Keratinocyte (primary cell): Measurements from ENCODE around the gene FRS3. TPM values are rescaled to one million over a fixed set of nuclear protein-coding genes. Genes with fewer than 3 reads are reported as not detected.

Source experiments
- DNase-seq: peaks from one replicate; pipeline ENCODE4 v3.0.0-alpha.2; 2011; ENCODE audit warnings: low read depth, missing footprints, low spot score
- FAIRE-seq: peaks from 2 replicates; lab custom pipeline; 2011; peaks lifted over from hg19 to GRCh38; lab: Jason Lieb, UNC
- H2AFZ ChIP-seq: 2 replicates; pipeline ENCODE4 v1.6.0; 2012; ENCODE audit warnings: low read length, control low read depth, inconsistent platforms; ENCODE audit not compliant: control insufficient read depth
- H3K27ac ChIP-seq: 2 replicates; pipeline ENCODE4 v1.5.1; 2011; ENCODE audit warnings: low read length; ENCODE audit not compliant: control insufficient read depth, insufficient read depth
- H3K27me3 ChIP-seq: 3 replicates; pipeline ENCODE4 v1.6.0; 2011; ENCODE audit warnings: low read length; ENCODE audit not compliant: control insufficient read depth, insufficient read depth; ENCODE audit errors: extremely low read depth
- H3K36me3 ChIP-seq, 2 experiments: 2 replicates in 1 of 2; 3 replicates in 1 of 2; pipeline ENCODE4 v1.5.1; 2011; ENCODE audit warnings: low read length in 2 of 2, mild to moderate bottlenecking in 1 of 2; ENCODE audit not compliant: control insufficient read depth in 2 of 2, insufficient read depth in 2 of 2; ENCODE audit errors: extremely low read depth in 1 of 2
- H3K4me1 ChIP-seq: 3 replicates; pipeline ENCODE4 v1.5.1; 2011; ENCODE audit warnings: low read length; ENCODE audit not compliant: control insufficient read depth, insufficient read depth; ENCODE audit errors: extremely low read depth
- H3K4me2 ChIP-seq: 3 replicates; pipeline ENCODE4 v1.6.0; 2011; ENCODE audit warnings: low read depth, low read length; ENCODE audit not compliant: control insufficient read depth, insufficient read depth; ENCODE audit errors: extremely low read depth
- H3K4me3 ChIP-seq, 3 experiments: fragments of 200-600 bp in 1 of 3; sonication (generic) in 1 of 3; 2 replicates in 2 of 3; 3 replicates in 1 of 3; pipeline ENCODE4 v1.5.1; 2011 to 2016; ENCODE audit warnings: low read length in 3 of 3, mild to moderate bottlenecking in 3 of 3, control low read depth in 2 of 3, inconsistent platforms in 1 of 3, low read depth in 1 of 3, mixed read lengths in 1 of 3, mixed run types in 1 of 3, moderate library complexity in 1 of 3; ENCODE audit not compliant: control insufficient read depth in 2 of 3, insufficient read depth in 2 of 3; ENCODE audit errors: extremely low read depth in 1 of 3
- H3K79me2 ChIP-seq: 2 replicates; pipeline ENCODE4 v1.6.0; 2012; ENCODE audit warnings: low read length; ENCODE audit not compliant: control insufficient read depth, insufficient read depth
- H3K9ac ChIP-seq: 3 replicates; pipeline ENCODE4 v1.6.0; 2011; ENCODE audit warnings: low read length; ENCODE audit not compliant: control insufficient read depth, insufficient read depth; ENCODE audit errors: extremely low read depth
- H3K9me1 ChIP-seq: 3 replicates; pipeline ENCODE4 v1.6.0; 2011; ENCODE audit warnings: low read length; ENCODE audit not compliant: control insufficient read depth, insufficient read depth; ENCODE audit errors: extremely low read depth
- H3K9me3 ChIP-seq: 2 replicates; pipeline ENCODE4 v1.5.1; 2012; ENCODE audit warnings: low read depth, low read length; ENCODE audit not compliant: control insufficient read depth
- H4K20me1 ChIP-seq: 3 replicates; pipeline ENCODE4 v1.6.0; 2011; ENCODE audit warnings: low read length; ENCODE audit not compliant: control insufficient read depth, insufficient read depth; ENCODE audit errors: extremely low read depth
- EZH2 ChIP-seq: IDR thresholded peaks from one replicate; pipeline ENCODE4 v1.6.1; 2012; ENCODE audit warnings: inconsistent platforms, mild to moderate bottlenecking, low read length, moderate library complexity
- dilution Hi-C: fragments of 300-500 bp; cut with MboI; formaldehyde crosslinking; loops from one replicate; pipeline ENCODE4 v1.7.0; 2020; ENCODE audit warnings: low sequenced_read_pairs; ENCODE audit not compliant: extremely low pct_ligation_motif_present
- polyA plus RNA-seq, 5 experiments: library from polyadenylated mRNA; depleted of rRNA in 3 of 5; stranded (reverse) in 3 of 5; stranded (forward) in 1 of 5; unstranded in 1 of 5; fragments of >200 nt; gene quantifications; 1 replicate in 1 of 5; 2 replicates in 3 of 5; 3 replicates in 1 of 5; pipeline versions ENCODE4 v1.2.1 to v1.2.3, GENCODE V29; 2011 to 2012; ENCODE audit warnings: missing spikeins in 2 of 5, low read depth in 1 of 5, low replicate concordance in 1 of 5
- TF ChIP-seq, protein P1 (sequence below), 3 experiments: IDR thresholded peaks in 1 of 3; conservative IDR thresholded peaks in 1 of 3; optimal IDR thresholded peaks in 1 of 3; 2 replicates in 2 of 3; 3 replicates in 1 of 3; pipeline versions ENCODE3 to v1.5.1; 2011; ENCODE audit warnings: low read length in 3 of 3, mild to moderate bottlenecking in 3 of 3, moderate library complexity in 2 of 3, control low read depth in 1 of 3, inconsistent platforms in 1 of 3; ENCODE audit not compliant: insufficient read depth in 2 of 3; ENCODE audit errors: extremely low read depth in 1 of 3

Gene FRS3
- polyA plus RNA-seq, 1 donor (not counting 4 experiments of a cell fraction or from before 2014, with no cell fraction given): 2.0 TPM

DNA sequence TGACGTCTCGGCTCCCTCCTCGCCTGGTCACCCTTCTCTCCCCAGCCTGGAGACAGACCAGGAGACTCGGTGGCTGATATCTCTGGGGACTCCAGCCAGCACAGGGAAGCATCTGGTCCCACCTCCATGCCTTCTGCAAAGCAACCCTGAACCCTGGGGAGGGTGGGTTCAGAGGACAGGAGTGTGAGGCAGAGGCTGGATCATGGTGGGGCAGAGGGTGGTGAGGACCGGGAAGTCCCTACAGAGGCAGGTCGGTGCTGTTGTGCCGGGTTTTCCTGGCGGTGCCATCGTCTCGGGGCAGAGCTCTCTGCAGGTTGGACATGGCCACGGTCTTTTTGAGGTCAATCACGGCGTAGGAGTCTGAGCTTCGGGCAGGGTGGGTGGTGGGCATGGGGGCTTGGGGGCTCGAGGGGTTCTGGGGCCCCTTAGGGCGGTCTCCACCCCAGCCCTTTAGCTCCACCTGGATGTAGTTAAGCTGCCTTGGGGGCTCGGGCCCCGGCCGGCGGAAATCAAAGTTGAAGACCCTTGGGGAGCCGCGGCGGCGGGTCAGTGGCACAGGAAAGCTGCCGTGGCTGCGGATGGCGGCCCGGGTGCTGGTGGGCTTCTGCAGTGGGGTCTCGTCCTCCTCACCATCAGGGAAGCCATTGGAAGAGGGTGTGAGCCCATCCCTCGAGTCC, 9.2 kb downstream of the FRS3 start:
- H3K27ac ChIP-seq: no peak overlapping the region
- no peaks in the 10 kb centered on the region for H3K9me1 ChIP-seq
- H3K9ac ChIP-seq: no peak overlapping the region
- H3K9me3 ChIP-seq: no peaks in the 10 kb centered on the region
- DNase-seq (no peak), FAIRE-seq (no peak)
- no peaks in the 10 kb centered on the region for H3K79me2 ChIP-seq
- peaks cover 13 to 20% of the 10 kb centered on the region in 2 experiments for H3K36me3 ChIP-seq
- H3K27me3 ChIP-seq: no peaks in the 10 kb centered on the region
- H3K4me3 ChIP-seq: no peak overlapping the region
- no peak overlapping the region for H3K4me2 ChIP-seq
- peaks cover 23% of the 10 kb centered on the region for H3K4me1 ChIP-seq
- dilution Hi-C loops: no loop called here
- no peaks in the 10 kb centered on the region for H4K20me1 ChIP-seq
- TF ChIP-seq, protein P1, sequence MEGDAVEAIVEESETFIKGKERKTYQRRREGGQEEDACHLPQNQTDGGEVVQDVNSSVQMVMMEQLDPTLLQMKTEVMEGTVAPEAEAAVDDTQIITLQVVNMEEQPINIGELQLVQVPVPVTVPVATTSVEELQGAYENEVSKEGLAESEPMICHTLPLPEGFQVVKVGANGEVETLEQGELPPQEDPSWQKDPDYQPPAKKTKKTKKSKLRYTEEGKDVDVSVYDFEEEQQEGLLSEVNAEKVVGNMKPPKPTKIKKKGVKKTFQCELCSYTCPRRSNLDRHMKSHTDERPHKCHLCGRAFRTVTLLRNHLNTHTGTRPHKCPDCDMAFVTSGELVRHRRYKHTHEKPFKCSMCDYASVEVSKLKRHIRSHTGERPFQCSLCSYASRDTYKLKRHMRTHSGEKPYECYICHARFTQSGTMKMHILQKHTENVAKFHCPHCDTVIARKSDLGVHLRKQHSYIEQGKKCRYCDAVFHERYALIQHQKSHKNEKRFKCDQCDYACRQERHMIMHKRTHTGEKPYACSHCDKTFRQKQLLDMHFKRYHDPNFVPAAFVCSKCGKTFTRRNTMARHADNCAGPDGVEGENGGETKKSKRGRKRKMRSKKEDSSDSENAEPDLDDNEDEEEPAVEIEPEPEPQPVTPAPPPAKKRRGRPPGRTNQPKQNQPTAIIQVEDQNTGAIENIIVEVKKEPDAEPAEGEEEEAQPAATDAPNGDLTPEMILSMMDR (optimal IDR thresholded peaks at IDR 0.05 in 1 of 3, IDR thresholded peaks at IDR 0.05 in 1 of 3, conservative IDR thresholded peaks at IDR 0.05 in 1 of 3; ENCODE audit: extremely low read depth in 1 of 3, insufficient read depth in 2 of 3, low read length in 3 of 3): no peak
- no peak for TF ChIP-seq EZH2
- H2AFZ ChIP-seq: no peak overlapping the region

DNA sequence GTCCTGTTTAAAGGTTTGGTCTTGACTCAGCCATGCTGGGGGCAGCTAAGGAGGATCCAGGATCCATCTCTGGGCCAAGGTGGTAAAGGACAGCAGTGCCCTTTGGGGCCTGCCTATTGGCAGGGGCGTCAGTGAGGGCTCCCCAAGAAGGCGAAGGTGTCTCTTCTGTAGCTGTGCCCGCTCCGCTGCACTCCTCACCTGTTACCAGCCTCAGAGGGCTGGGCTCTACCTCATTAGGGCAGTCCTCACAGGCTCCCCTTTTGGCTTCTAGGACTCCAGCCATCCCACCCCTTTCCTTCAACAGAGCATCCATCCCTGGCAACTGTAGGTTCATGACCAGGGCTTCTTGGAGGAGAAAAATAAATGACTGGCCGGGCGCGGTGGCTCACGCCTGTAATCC, 10.3 kb downstream of the FRS3 start:
- Histone ChIP-seq H4K20me1 (no peaks in the 10 kb centered on the region), H3K36me3 (peaks cover 5 to 8% of the 10 kb centered on the region in 2 experiments), H3K27me3 (no peaks in the 10 kb centered on the region), H3K27ac (no peak overlapping the region), H2AFZ (no peak overlapping the region), H3K4me3 (no peak overlapping the region), H3K4me1 (peaks cover 23% of the 10 kb centered on the region), H3K4me2 (no peak overlapping the region), H3K79me2 (no peaks in the 10 kb centered on the region), H3K9me1 (no peaks in the 10 kb centered on the region), H3K9ac (no peak overlapping the region), H3K9me3 (no peaks in the 10 kb centered on the region)
- DNase-seq (no peak), FAIRE-seq (no peak)
- dilution Hi-C loops: no loop called here
- no peak for TF ChIP-seq EZH2
- TF ChIP-seq, protein P1 (optimal IDR thresholded peaks at IDR 0.05 in 1 of 3, IDR thresholded peaks at IDR 0.05 in 1 of 3, conservative IDR thresholded peaks at IDR 0.05 in 1 of 3; ENCODE audit: extremely low read depth in 1 of 3, insufficient read depth in 2 of 3, low read length in 3 of 3): no peak
